Activated T-cell treated with anti-CD3 and anti-CD28 coated beads, Interleukin-2, amount 50 U/mL, for 72 hours (primary cell): ENCODE results near the gene PRDX5. TPM values are rescaled to one million over a fixed set of nuclear protein-coding genes. Genes with fewer than 3 reads are reported as not detected.
A peak's percentile ranks its signal among the peaks of the same experiment; 100 is the strongest.

Experiments
- ATAC-seq, 2 donors: fragments of 150-1000 bp; cut with Tn5 transposase; replicated peaks in 1 of 2; 2 replicates each; pipeline ENCODE4 v1.10.0; 2021; ENCODE audit warnings: moderate library complexity in 2 of 2, mild to moderate bottlenecking in 1 of 2
- DNase-seq, 2 donors: peaks; one replicate each; pipeline ENCODE4 v3.0.0; 2021 to 2022; ENCODE audit warnings: mixed read lengths in 1 of 2
- H3K27ac Mint-ChIP-seq: one replicate; pipeline ENCODE4 v1.8.0; 2022; ENCODE audit warnings: mild to moderate bottlenecking, moderate library complexity, mixed read lengths
- H3K27me3 Mint-ChIP-seq: one replicate; pipeline ENCODE4 v1.8.0; 2022; ENCODE audit warnings: low read depth, mixed read lengths
- H3K36me3 Mint-ChIP-seq, 2 donors: one replicate each; pipeline ENCODE4 v1.8.0; 2022; ENCODE audit warnings: mixed read lengths in 2 of 2, mild to moderate bottlenecking in 1 of 2; ENCODE audit not compliant: insufficient read depth in 2 of 2
- H3K4me1 Mint-ChIP-seq: one replicate; pipeline ENCODE4 v1.8.0; 2022; ENCODE audit warnings: low read depth, mixed read lengths
- H3K4me3 Mint-ChIP-seq, 2 donors: one replicate each; pipeline ENCODE4 v1.8.0; 2022; ENCODE audit warnings: mild to moderate bottlenecking in 2 of 2, mixed read lengths in 2 of 2, moderate library complexity in 2 of 2
- H3K9me3 Mint-ChIP-seq, 2 donors: one replicate each; pipeline ENCODE4 v1.8.0; 2022; ENCODE audit warnings: mixed read lengths in 2 of 2
- total RNA-seq, 2 donors: library from RNA; stranded (reverse); gene quantifications; one replicate each; pipeline ENCODE4 v1.2.3, GENCODE V29; 2022

The PRDX5 gene
- total RNA-seq, 2 donors from 2014 or later = 134 to 138 TPM

GRCh38 chr11:64333556-64333955 is 15.6 kb downstream of the PRDX5 start:
- H3K9me3 Mint-ChIP-seq = no peaks in the 10 kb centered on the region
- H3K27ac Mint-ChIP-seq = no peak overlapping the region
- H3K27me3 Mint-ChIP-seq = no peaks in the 10 kb centered on the region
- H3K4me3 Mint-ChIP-seq = no peak overlapping the region
- H3K4me1 Mint-ChIP-seq = peaks cover 30% of the 10 kb centered on the region
- peaks cover 0 to 5% of the 10 kb centered on the region in 2 donors for H3K36me3 Mint-ChIP-seq
- ATAC-seq (no peak), DNase-seq (no peak)

- Mint-ChIP-seq H3K36me3 (peaks cover 0 to 9% of the 10 kb centered on the region in 2 donors), H3K27me3 (no peaks in the 10 kb centered on the region), H3K9me3 (no peaks in the 10 kb centered on the region), H3K4me3 (peak overlapping the region; percentile 17 to 42), H3K27ac (peak overlapping the region; percentile 68), H3K4me1 (peaks cover 44% of the 10 kb centered on the region)
- peak; percentile 73 to 75 for ATAC-seq
- DNase-seq = peak; percentile 62 to 76
These were observed 17.1 kb downstream of the PRDX5 start for GRCh38 chr11:64334764-64335735.

GRCh38 chr11:64337538-64338249 is 19.8 kb downstream of the PRDX5 start:
- peaks cover 56% of the 10 kb centered on the region for H3K4me1 Mint-ChIP-seq
- H3K36me3 Mint-ChIP-seq = peaks cover 0 to 12% of the 10 kb centered on the region in 2 donors
- H3K4me3 Mint-ChIP-seq = peak overlapping the region in 1 of 2 donors; percentile 87
- H3K27me3 Mint-ChIP-seq = no peaks in the 10 kb centered on the region
- peak overlapping the region; percentile 48 for H3K27ac Mint-ChIP-seq
- no peaks in the 10 kb centered on the region for H3K9me3 Mint-ChIP-seq
- DNase-seq (no peak), ATAC-seq (no peak)

GRCh38 chr11:64338716-64339115 is 20.8 kb downstream of the PRDX5 start:
- Mint-ChIP-seq H3K27me3 (no peaks in the 10 kb centered on the region), H3K4me3 (peak overlapping the region; percentile 87 to 96), H3K36me3 (peaks cover 0 to 12% of the 10 kb centered on the region in 2 donors), H3K27ac (peak overlapping the region; percentile 82), H3K9me3 (no peaks in the 10 kb centered on the region), H3K4me1 (peaks cover 60% of the 10 kb centered on the region)
- ATAC-seq (no peak), DNase-seq (no peak)

GRCh38 chr11:64339286-64339685 is 21.4 kb downstream of the PRDX5 start:
- Mint-ChIP-seq H3K36me3 (peaks cover 0 to 12% of the 10 kb centered on the region in 2 donors), H3K27ac (peak overlapping the region; percentile 82), H3K4me1 (peaks cover 60% of the 10 kb centered on the region), H3K9me3 (no peaks in the 10 kb centered on the region), H3K27me3 (no peaks in the 10 kb centered on the region), H3K4me3 (peak overlapping the region; percentile 87 to 96)
- ATAC-seq (no peak), DNase-seq (no peak)

- H3K4me1 Mint-ChIP-seq = peaks cover 58% of the 10 kb centered on the region
- no peaks in the 10 kb centered on the region for H3K27me3 Mint-ChIP-seq
- ATAC-seq (peak; percentile 78 to 83), DNase-seq (peak; percentile 89)
- H3K4me3 Mint-ChIP-seq = peak within 1 kb of the TSS; percentile 87 to 96
- H3K27ac Mint-ChIP-seq = peak within 1 kb of the TSS; percentile 97
- H3K36me3 Mint-ChIP-seq = peaks cover 0 to 13% of the 10 kb centered on the region in 2 donors
- no peaks in the 10 kb centered on the region for H3K9me3 Mint-ChIP-seq
These were observed 22.0 kb downstream of the PRDX5 start, which contains the start of gene CCDC88B for GRCh38 chr11:64339754-64340408. CCDC88B (plus strand) TSS chr11:64340204; CDS start chr11:64340267, 63 bp downstream.

- DNase-seq = peak; percentile 86 to 87
- H3K4me1 Mint-ChIP-seq = peaks cover 58% of the 10 kb centered on the region
- H3K36me3 Mint-ChIP-seq = peaks cover under 1 to 17% of the 10 kb centered on the region in 2 donors
- H3K4me3 Mint-ChIP-seq = peak overlapping the region; percentile 87 to 96
- no peaks in the 10 kb centered on the region for H3K9me3 Mint-ChIP-seq
- peak; percentile 55 to 56 for ATAC-seq
- H3K27ac Mint-ChIP-seq = peak overlapping the region; percentile 97
- H3K27me3 Mint-ChIP-seq = no peaks in the 10 kb centered on the region
These were observed 22.9 kb downstream of the PRDX5 start for GRCh38 chr11:64340671-64341335.

- peak overlapping the region; percentile 87 to 96 for H3K4me3 Mint-ChIP-seq
- ATAC-seq (no peak), DNase-seq (no peak)
- no peaks in the 10 kb centered on the region for H3K27me3 Mint-ChIP-seq
- H3K9me3 Mint-ChIP-seq = no peaks in the 10 kb centered on the region
- peaks cover 2 to 17% of the 10 kb centered on the region in 2 donors for H3K36me3 Mint-ChIP-seq
- H3K4me1 Mint-ChIP-seq = peaks cover 58% of the 10 kb centered on the region
- H3K27ac Mint-ChIP-seq = no peak overlapping the region
These were observed 23.5 kb downstream of the PRDX5 start for GRCh38 chr11:64341429-64341828.

- H3K27ac Mint-ChIP-seq = no peak overlapping the region
- peak; percentile 95 to 96 for DNase-seq
- peaks cover 58% of the 10 kb centered on the region for H3K4me1 Mint-ChIP-seq
- H3K4me3 Mint-ChIP-seq = peak overlapping the region; percentile 30 to 96
- ATAC-seq = peak; percentile 81 to 87
- peaks cover 2 to 17% of the 10 kb centered on the region in 2 donors for H3K36me3 Mint-ChIP-seq
- no peaks in the 10 kb centered on the region for H3K27me3 Mint-ChIP-seq
- H3K9me3 Mint-ChIP-seq = no peaks in the 10 kb centered on the region
These were observed 24.2 kb downstream of the PRDX5 start for GRCh38 chr11:64341851-64342791.

GRCh38 chr11:64342869-64343745 is 25.2 kb downstream of the PRDX5 start:
- no peak for DNase-seq
- H3K27ac Mint-ChIP-seq = no peak overlapping the region
- H3K9me3 Mint-ChIP-seq = no peaks in the 10 kb centered on the region
- no peaks in the 10 kb centered on the region for H3K27me3 Mint-ChIP-seq
- peaks cover 4 to 15% of the 10 kb centered on the region in 2 donors for H3K36me3 Mint-ChIP-seq
- peak overlapping the region; percentile 1 to 96 for H3K4me3 Mint-ChIP-seq
- peaks cover 54% of the 10 kb centered on the region for H3K4me1 Mint-ChIP-seq
- ATAC-seq = no peak
